Liver (tissue), 9 donors: ENCODE data around the gene COL6A3. TPM values are rescaled to one million over a fixed set of nuclear protein-coding genes. Genes with fewer than 3 reads are reported as not detected.

Experiments used
- DNase-seq: peaks from one replicate; pipeline ENCODE4 v3.0.0-alpha.2; 2017; ENCODE audit warnings: low spot score
- H3K27ac ChIP-seq, 2 donors: one replicate each; pipeline ENCODE4 v1.7.0; 2013; ENCODE audit warnings: inconsistent platforms in 2 of 2, low read length in 2 of 2, control low read depth in 1 of 2, low read depth in 1 of 2, mild to moderate bottlenecking in 1 of 2
- H3K27me3 ChIP-seq, 4 donors: one replicate each; pipeline versions ENCODE4 v1.6.1 to v1.7.0; 2013; ENCODE audit warnings: low read length in 3 of 4, inconsistent platforms in 1 of 4, mild to moderate bottlenecking in 1 of 4, moderate library complexity in 1 of 4; ENCODE audit not compliant: control insufficient read depth in 4 of 4, insufficient read depth in 4 of 4
- H3K36me3 ChIP-seq, 4 donors: one replicate each; pipeline versions ENCODE4 v1.6.1 to v1.7.0; 2013; ENCODE audit warnings: low read length in 3 of 4, mild to moderate bottlenecking in 3 of 4, low read depth in 1 of 4, moderate library complexity in 1 of 4; ENCODE audit not compliant: control insufficient read depth in 4 of 4, insufficient read depth in 3 of 4
- H3K4me1 ChIP-seq, 4 donors: one replicate each; pipeline versions ENCODE4 v1.6.1 to v1.7.0; 2013; ENCODE audit warnings: low read length in 3 of 4, mild to moderate bottlenecking in 3 of 4, moderate library complexity in 1 of 4; ENCODE audit not compliant: control insufficient read depth in 4 of 4, insufficient read depth in 4 of 4
- H3K4me3 ChIP-seq, 3 donors: one replicate each; pipeline versions ENCODE4 v1.6.1 to v1.7.0; 2013; ENCODE audit warnings: low read length in 3 of 3, control low read depth in 1 of 3, low read depth in 1 of 3, mild to moderate bottlenecking in 1 of 3
- H3K9ac ChIP-seq, 2 donors: one replicate each; pipeline ENCODE4 v1.7.0; 2013; ENCODE audit warnings: low read length in 2 of 2, mild to moderate bottlenecking in 2 of 2, moderate library complexity in 2 of 2, control low read depth in 1 of 2, low read depth in 1 of 2
- H3K9me3 ChIP-seq, 4 donors: one replicate each; pipeline versions ENCODE4 v1.6.1 to v1.7.0; 2013; ENCODE audit warnings: low read length in 3 of 4; ENCODE audit not compliant: control insufficient read depth in 4 of 4
- ATF3 ChIP-seq: IDR thresholded peaks from 2 replicates; pipeline ENCODE4 v1.6.1; 2016; ENCODE audit warnings: antibody characterized with exemption
- CTCF ChIP-seq: fragments of 150-350 bp; IDR thresholded peaks from 2 replicates; pipeline ENCODE4 v1.5.1; 2017; ENCODE audit warnings: improper control_type of control experiment, low read depth, low read length; ENCODE audit not compliant: missing input control
- EGR1 ChIP-seq, 2 donors: IDR thresholded peaks; 2 replicates each; pipeline ENCODE4 v1.6.1; 2016 to 2018; ENCODE audit warnings: antibody characterized with exemption in 2 of 2, low read depth in 2 of 2
- FOXA1 ChIP-seq: IDR thresholded peaks from 2 replicates; pipeline ENCODE4 v1.6.1; 2016; ENCODE audit warnings: antibody characterized with exemption
- FOXA2 ChIP-seq: IDR thresholded peaks from 2 replicates; pipeline ENCODE4 v1.6.1; 2016; ENCODE audit warnings: antibody characterized with exemption
- GABPA ChIP-seq, 2 donors: IDR thresholded peaks in 1 of 2; conservative IDR thresholded peaks in 1 of 2; 2 replicates each; pipeline ENCODE4 v1.6.1; 2016; ENCODE audit warnings: antibody characterized with exemption in 2 of 2, mild to moderate bottlenecking in 1 of 2, moderate library complexity in 1 of 2
- HNF4A ChIP-seq, 2 donors: conservative IDR thresholded peaks; 2 replicates each; pipeline ENCODE4 v1.6.1; 2016; ENCODE audit warnings: antibody characterized with exemption in 2 of 2, mild to moderate bottlenecking in 2 of 2
- HNF4G ChIP-seq: IDR thresholded peaks from 2 replicates; pipeline ENCODE4 v1.6.1; 2016; ENCODE audit warnings: antibody characterized with exemption
- JUND ChIP-seq, 2 donors: IDR thresholded peaks; 2 replicates each; pipeline ENCODE4 v1.6.1; 2016; ENCODE audit warnings: antibody characterized with exemption in 2 of 2
- MAX ChIP-seq: IDR thresholded peaks from 2 replicates; pipeline ENCODE4 v1.6.1; 2016; ENCODE audit warnings: antibody characterized with exemption
- NR2F2 ChIP-seq: IDR thresholded peaks from 2 replicates; pipeline ENCODE4 v1.6.1; 2016; ENCODE audit warnings: antibody characterized with exemption
- RAD21 ChIP-seq, 2 donors: IDR thresholded peaks; 2 replicates each; pipeline ENCODE4 v1.6.1; 2016; ENCODE audit warnings: antibody characterized with exemption in 2 of 2, mild to moderate bottlenecking in 2 of 2
- REST ChIP-seq: IDR thresholded peaks from 2 replicates; pipeline ENCODE4 v1.6.1; 2016; ENCODE audit warnings: antibody characterized with exemption, mild to moderate bottlenecking
- RXRA ChIP-seq, 2 donors: IDR thresholded peaks; 2 replicates each; pipeline ENCODE4 v1.6.1; 2017 to 2018; ENCODE audit warnings: antibody characterized with exemption in 2 of 2, mild to moderate bottlenecking in 1 of 2
- SP1 ChIP-seq: IDR thresholded peaks from 2 replicates; pipeline ENCODE4 v1.6.1; 2018; ENCODE audit warnings: antibody characterized with exemption, mild to moderate bottlenecking
- TAF1 ChIP-seq: conservative IDR thresholded peaks from 2 replicates; pipeline ENCODE4 v1.6.1; 2016; ENCODE audit warnings: antibody characterized with exemption, mild to moderate bottlenecking
- YY1 ChIP-seq: IDR thresholded peaks from 2 replicates; pipeline ENCODE4 v1.6.1; 2016; ENCODE audit warnings: antibody characterized with exemption, mild to moderate bottlenecking
- ZBTB33 ChIP-seq: IDR thresholded peaks from 2 replicates; pipeline ENCODE4 v1.6.1; 2016; ENCODE audit warnings: antibody characterized with exemption
- WGBS: extraction: QIAGEN DNeasy Blood & Tissue Kit; methylation state at CpG from one replicate; pipeline ENCODE4 v1.1.7; 2013; 5-methylcytosine and 5-hydroxymethylcytosine counted together
- polyA plus RNA-seq, 2 donors: library from polyadenylated mRNA; stranded (reverse) in 1 of 2; unstranded in 1 of 2; fragments of 200-250 nt in 1 of 2; fragments of >200 nt in 1 of 2; fragmentation: Nextera tagmentation in 1 of 2; extraction: Ambion mirVana in 1 of 2; gene quantifications; one replicate each; pipeline versions ENCODE4 v1.2.1 to v1.2.3, GENCODE V29; 2013 to 2015
- total RNA-seq, 2 donors: library from RNA; depleted of rRNA; stranded (reverse); fragments of >200 nt; gene quantifications; one replicate each; pipeline ENCODE4 v1.2.3, GENCODE V29; 2014
- donor health status: healthy.
- donor health status: healthy.
- donor health status: healthy.
- donor health status: healthy.
- donor health status: healthy.

Gene COL6A3
- total and polyA plus RNA-seq, 4 donors: 1.7 to 28.7 (median 17.5) TPM

- Histone ChIP-seq H3K9ac (no peak overlapping the region), H3K4me1 (no peaks in the 10 kb centered on the region), H3K4me3 (no peak overlapping the region), H3K27ac (no peak overlapping the region), H3K9me3 (peaks cover 0 to 2% (median 0%) of the 10 kb centered on the region in 4 donors), H3K36me3 (no peaks in the 10 kb centered on the region), H3K27me3 (no peaks in the 10 kb centered on the region)
- no peak for DNase-seq
- 88% methylated on average over 6 of the region's 6 CpGs for WGBS
- TF ChIP-seq ZBTB33 (no peak), NR2F2 (no peak), TAF1 (no peak), ATF3 (no peak), FOXA2 (no peak), HNF4G (no peak), JUND (IDR thresholded peaks at IDR 0.05) (no peak), MAX (no peak), CTCF (no peak), GABPA (IDR thresholded peaks at IDR 0.05 in 1 of 2, conservative IDR thresholded peaks at IDR 0.05 in 1 of 2) (no peak), RAD21 (IDR thresholded peaks at IDR 0.05) (no peak), SP1 (no peak), HNF4A (conservative IDR thresholded peaks at IDR 0.05) (no peak), RXRA (IDR thresholded peaks at IDR 0.05) (no peak), EGR1 (IDR thresholded peaks at IDR 0.05; ENCODE audit: low read depth in 2 of 2) (no peak), FOXA1 (no peak), YY1 (no peak), REST (no peak)
Observed at GRCh38 chr2:237380768-237381167, 33.2 kb downstream of the COL6A3 start.
